Activated naive CD4-positive, alpha-beta T cell (primary cell): ENCODE measurements around the gene AIMP1.
"Not testable (repeated sequence)": the region's sequence is repeated elsewhere in the genome, so short reads cannot be mapped to it uniquely, and the experiment has no call there.

Source experiments
- DNase-seq, 4 experiments: peaks; one replicate each; lab custom pipeline; 2025; lab: John Stamatoyannopoulos, UW

Gene AIMP1

GRCh38 chr4:106312997-106313522, 3.3 kb upstream of the AIMP1 start:
- no peak for DNase-seq

- no peak for DNase-seq
Observed at GRCh38 chr4:106314960-106315359, 1.4 kb upstream of the AIMP1 start.

GRCh38 chr4:106315476-106315967, 828 bp upstream of the AIMP1 start:
- no peak for DNase-seq

GRCh38 chr4:106316773-106317409, 541 bp downstream of the AIMP1 start:
- no peak for DNase-seq

- DNase-seq: no peak
Observed at GRCh38 chr4:106317815-106318214, 1.5 kb downstream of the AIMP1 start.

GRCh38 chr4:106318511-106318910, 2.2 kb downstream of the AIMP1 start:
- DNase-seq: no peak

GRCh38 chr4:106320235-106320634, 3.9 kb downstream of the AIMP1 start:
- DNase-seq: no peak

- not testable (repeated sequence) for DNase-seq
Observed at GRCh38 chr4:106321168-106321567, 4.8 kb downstream of the AIMP1 start.

- not testable (repeated sequence) for DNase-seq
Observed at GRCh38 chr4:106321814-106322213, 5.5 kb downstream of the AIMP1 start.

GRCh38 chr4:106323119-106323518, 6.8 kb downstream of the AIMP1 start:
- DNase-seq: no peak

- no peak for DNase-seq
Observed at GRCh38 chr4:106325800-106326199, 9.4 kb downstream of the AIMP1 start.

GRCh38 chr4:106329041-106329618, 12.8 kb downstream of the AIMP1 start:
- no peak for DNase-seq

- no peak for DNase-seq
Observed at GRCh38 chr4:106333186-106333585, 16.8 kb downstream of the AIMP1 start.

GRCh38 chr4:106334741-106335470, 18.6 kb downstream of the AIMP1 start:
- DNase-seq: no peak

- no peak for DNase-seq
Observed at GRCh38 chr4:106336618-106337017, 20.3 kb downstream of the AIMP1 start.

- DNase-seq: no peak
Observed at GRCh38 chr4:106337916-106338315, 21.6 kb downstream of the AIMP1 start.

- DNase-seq: no peak
Observed at GRCh38 chr4:106338671-106339070, 22.3 kb downstream of the AIMP1 start.

- no peak for DNase-seq
Observed at GRCh38 chr4:106339431-106339830, 23.1 kb downstream of the AIMP1 start.

- no peak for DNase-seq
Observed at GRCh38 chr4:106340774-106341173, 24.4 kb downstream of the AIMP1 start.

- no peak for DNase-seq
Observed at GRCh38 chr4:106343865-106344646, 27.7 kb downstream of the AIMP1 start.

- DNase-seq: no peak
Observed at GRCh38 chr4:106344647-106344970, 28.3 kb downstream of the AIMP1 start.

GRCh38 chr4:106347167-106347566, 30.8 kb downstream of the AIMP1 start:
- no peak for DNase-seq
